ENCODE data around the gene AGRN.
A peak's percentile ranks its signal among the peaks of the same experiment; 100 is the strongest.

Gene AGRN

DNA sequence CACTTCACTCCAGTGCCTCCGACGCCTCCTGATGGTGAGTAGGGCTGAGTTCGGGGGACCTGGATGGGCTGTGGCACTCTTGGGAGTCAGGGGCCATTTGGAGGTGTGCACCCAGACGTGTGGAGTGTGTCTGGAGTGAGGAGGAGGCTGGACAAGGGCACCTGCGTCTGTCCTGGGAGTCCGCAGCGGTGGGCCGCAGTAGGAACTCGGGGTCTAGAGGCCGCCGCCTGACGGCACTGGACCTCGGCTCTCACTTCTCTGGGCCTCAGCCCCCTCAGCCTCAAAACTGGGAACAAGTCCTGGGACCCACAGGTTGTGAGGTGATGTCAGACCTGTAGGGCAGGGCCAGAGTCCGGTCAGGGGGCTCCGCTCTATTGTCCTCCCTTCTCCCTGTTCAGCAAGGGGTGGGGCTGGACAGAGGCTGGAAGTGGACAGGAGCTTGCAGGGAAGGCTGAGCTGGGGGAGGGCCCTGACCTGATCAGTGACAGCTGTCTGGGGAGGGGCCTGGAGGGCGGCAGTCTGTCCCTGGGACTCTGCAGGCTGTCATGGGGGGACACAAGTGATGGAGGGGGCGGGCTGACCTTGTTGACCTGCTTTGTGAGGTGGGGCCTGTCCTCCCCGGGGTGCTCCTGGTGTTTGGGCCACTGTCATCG lies 15.5 kb downstream of the AGRN start:
- no peak overlapping the region for H3K4me3 ChIP-seq (replicated peaks; ENCODE audit: low read depth, low read length)
- DNase-seq (ENCODE audit: extremely low read depth, insufficient read length), result no peak
- TF ChIP-seq, protein P1, sequence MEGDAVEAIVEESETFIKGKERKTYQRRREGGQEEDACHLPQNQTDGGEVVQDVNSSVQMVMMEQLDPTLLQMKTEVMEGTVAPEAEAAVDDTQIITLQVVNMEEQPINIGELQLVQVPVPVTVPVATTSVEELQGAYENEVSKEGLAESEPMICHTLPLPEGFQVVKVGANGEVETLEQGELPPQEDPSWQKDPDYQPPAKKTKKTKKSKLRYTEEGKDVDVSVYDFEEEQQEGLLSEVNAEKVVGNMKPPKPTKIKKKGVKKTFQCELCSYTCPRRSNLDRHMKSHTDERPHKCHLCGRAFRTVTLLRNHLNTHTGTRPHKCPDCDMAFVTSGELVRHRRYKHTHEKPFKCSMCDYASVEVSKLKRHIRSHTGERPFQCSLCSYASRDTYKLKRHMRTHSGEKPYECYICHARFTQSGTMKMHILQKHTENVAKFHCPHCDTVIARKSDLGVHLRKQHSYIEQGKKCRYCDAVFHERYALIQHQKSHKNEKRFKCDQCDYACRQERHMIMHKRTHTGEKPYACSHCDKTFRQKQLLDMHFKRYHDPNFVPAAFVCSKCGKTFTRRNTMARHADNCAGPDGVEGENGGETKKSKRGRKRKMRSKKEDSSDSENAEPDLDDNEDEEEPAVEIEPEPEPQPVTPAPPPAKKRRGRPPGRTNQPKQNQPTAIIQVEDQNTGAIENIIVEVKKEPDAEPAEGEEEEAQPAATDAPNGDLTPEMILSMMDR (IDR thresholded peaks at IDR 0.05; ENCODE audit: insufficient read depth, low read length, poor library complexity, severe bottlenecking), result no peak
- H3K27me3 ChIP-seq (replicated peaks; ENCODE audit: control insufficient read depth, insufficient read depth, low read length), result no peaks in the 10 kb centered on the region
- no peaks in the 10 kb centered on the region for H3K36me3 ChIP-seq (ENCODE audit: control insufficient read depth, insufficient read depth, low read length)

DNA sequence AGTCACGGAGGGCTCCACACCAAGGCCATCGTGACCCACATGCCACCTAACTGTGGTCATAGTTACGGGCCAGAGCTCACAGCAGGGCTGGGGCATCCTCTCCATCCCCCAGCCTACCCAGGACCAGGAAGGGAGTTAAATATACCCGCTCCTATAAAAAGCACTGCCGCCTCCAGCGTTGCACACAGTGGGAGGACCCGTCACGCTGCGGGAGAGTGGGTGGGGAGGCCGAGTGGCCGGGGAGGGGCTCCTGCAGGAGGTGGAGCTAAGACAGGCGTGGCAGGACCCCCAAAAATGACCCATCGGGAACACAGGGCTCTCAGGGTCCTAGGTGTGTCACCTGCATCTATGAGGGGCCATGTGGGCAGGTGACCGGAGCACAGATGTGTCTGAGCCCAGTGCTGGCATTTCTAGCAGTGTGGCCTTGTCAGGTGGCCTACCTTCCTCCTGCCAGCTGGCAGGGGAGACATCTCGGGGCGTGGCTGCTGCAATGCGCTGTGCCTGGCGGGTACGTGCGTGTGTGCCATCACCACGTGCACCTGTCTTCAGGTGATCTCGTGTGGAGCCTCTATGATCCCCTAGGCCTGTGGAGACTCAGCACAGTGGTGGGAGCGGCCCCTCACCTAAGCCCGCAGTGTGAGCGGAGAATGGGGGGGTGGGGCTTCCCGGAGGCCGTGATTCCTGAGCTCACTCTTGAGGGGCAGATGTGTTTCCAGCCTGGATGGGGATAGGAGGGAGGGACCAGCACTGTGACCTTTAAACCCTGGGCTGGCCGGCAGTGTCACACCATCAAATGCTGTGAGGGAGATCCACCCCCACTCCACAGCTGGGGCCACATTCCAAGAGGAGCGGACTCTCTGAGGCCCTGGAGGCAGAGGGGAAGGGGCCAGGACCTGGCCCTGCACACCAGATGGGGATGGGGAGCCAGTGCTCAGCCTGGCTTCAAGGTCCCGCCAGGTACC lies 17.7 kb downstream of the AGRN start:
- no peak for DNase-seq (ENCODE audit: extremely low read depth, insufficient read length)
- Histone ChIP-seq H3K4me3 (replicated peaks; ENCODE audit: low read depth, low read length) (no peak overlapping the region), H3K36me3 (ENCODE audit: control insufficient read depth, insufficient read depth, low read length) (no peaks in the 10 kb centered on the region), H3K27me3 (replicated peaks; ENCODE audit: control insufficient read depth, insufficient read depth, low read length) (no peaks in the 10 kb centered on the region)
- TF ChIP-seq, protein P1 (IDR thresholded peaks at IDR 0.05; ENCODE audit: insufficient read depth, low read length, poor library complexity, severe bottlenecking), result no peak

DNA sequence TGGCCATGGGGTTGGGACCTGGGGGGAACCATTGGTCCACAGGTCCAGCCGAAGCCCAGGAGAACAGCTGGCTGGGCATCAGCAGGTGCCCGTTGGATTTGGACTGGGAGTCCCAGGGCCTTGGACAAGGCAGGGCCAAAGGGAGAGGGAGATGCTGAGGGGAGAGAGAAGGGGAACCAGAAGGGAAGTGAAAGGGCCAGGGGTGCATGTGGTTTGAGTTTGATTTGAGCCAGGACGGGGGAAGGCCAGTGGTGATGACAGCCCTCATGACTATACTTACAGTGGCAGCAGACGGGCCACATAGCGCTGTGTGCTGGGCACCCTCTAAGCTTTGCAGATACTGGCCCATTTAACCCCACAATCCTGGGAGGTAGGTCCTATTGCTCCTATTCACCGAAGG lies 18.8 kb downstream of the AGRN start:
- peak overlapping the region; percentile 20; the same call in 1 of the 2 replicates for H3K4me3 ChIP-seq (replicated peaks; ENCODE audit: low read depth, low read length)
- TF ChIP-seq, protein P1 (IDR thresholded peaks at IDR 0.05; ENCODE audit: insufficient read depth, low read length, poor library complexity, severe bottlenecking), result no peak
- no peaks in the 10 kb centered on the region; the same call in 1 of the 2 replicates for H3K36me3 ChIP-seq (ENCODE audit: control insufficient read depth, insufficient read depth, low read length)
- no peaks in the 10 kb centered on the region for H3K27me3 ChIP-seq (replicated peaks; ENCODE audit: control insufficient read depth, insufficient read depth, low read length)
- no peak for DNase-seq (ENCODE audit: extremely low read depth, insufficient read length)

DNA sequence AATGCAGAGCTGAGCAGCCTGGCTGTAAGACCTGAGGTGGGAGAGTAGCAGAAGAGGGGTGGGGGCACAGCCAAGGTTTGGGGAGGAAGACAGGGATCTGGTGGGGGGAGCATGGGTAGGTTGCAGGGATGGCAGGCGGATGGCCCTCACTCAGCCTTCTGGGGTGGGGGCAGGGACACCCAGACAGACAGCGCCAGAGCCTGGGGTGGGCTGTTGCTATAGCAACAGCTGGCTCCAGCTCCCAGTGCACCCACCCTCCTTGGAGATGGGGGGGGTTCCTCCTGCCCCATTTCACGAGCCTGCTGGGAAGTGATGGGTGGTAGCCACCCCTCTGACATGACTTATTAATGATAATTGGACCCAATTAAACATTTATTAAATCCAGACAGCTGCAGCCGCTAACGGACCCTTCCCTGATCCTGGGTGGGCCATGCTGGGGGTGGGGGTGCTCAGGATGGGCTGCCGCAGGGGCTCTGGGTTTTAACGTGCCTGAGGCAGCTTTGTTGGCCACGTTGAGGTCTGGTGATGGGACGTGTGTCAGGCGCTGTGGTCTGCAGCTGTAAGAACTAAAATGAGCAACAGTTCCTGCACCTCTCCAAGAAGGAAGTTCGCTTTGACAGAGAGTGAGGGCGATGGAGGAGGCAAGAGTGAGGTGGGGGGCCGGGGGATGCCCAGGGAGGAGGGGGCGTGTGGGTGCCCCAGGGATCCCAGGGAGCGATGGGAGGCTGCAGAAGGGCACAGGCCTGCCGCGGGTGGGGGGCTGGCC lies 19.4 kb downstream of the AGRN start:
- DNase-seq (ENCODE audit: extremely low read depth, insufficient read length), result no peak
- TF ChIP-seq, protein P1 (IDR thresholded peaks at IDR 0.05; ENCODE audit: insufficient read depth, low read length, poor library complexity, severe bottlenecking), result no peak
- no peaks in the 10 kb centered on the region; the same call in 1 of the 2 replicates for H3K36me3 ChIP-seq (ENCODE audit: control insufficient read depth, insufficient read depth, low read length)
- H3K27me3 ChIP-seq (replicated peaks; ENCODE audit: control insufficient read depth, insufficient read depth, low read length), result no peaks in the 10 kb centered on the region
- H3K4me3 ChIP-seq (replicated peaks; ENCODE audit: low read depth, low read length), result peak overlapping the region; percentile 20; the same call in 1 of the 2 replicates

Measured in GM06990 (cell line).